ENCODE measurements around the gene ZNF629.

DNA sequence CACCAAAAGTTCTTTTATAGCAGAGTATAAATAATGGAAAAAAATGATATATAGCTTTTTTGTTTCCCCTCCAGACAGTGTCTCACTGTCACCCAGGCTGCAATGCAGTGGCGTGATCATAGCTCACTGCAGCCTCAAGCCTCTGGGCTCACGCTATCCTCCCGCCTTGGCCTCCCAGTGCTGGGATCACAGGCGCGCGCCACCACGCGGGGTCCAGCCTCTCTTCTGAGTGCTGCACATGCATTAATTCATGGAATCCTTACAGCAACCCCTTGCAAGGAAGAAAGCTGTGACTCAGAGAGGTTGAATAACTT lies 18.0 kb upstream of the ZNF629 start:
- TF ChIP-seq POLR2A (IDR thresholded peaks at IDR 0.05) = no peak
- TF ChIP-seq, protein P1, sequence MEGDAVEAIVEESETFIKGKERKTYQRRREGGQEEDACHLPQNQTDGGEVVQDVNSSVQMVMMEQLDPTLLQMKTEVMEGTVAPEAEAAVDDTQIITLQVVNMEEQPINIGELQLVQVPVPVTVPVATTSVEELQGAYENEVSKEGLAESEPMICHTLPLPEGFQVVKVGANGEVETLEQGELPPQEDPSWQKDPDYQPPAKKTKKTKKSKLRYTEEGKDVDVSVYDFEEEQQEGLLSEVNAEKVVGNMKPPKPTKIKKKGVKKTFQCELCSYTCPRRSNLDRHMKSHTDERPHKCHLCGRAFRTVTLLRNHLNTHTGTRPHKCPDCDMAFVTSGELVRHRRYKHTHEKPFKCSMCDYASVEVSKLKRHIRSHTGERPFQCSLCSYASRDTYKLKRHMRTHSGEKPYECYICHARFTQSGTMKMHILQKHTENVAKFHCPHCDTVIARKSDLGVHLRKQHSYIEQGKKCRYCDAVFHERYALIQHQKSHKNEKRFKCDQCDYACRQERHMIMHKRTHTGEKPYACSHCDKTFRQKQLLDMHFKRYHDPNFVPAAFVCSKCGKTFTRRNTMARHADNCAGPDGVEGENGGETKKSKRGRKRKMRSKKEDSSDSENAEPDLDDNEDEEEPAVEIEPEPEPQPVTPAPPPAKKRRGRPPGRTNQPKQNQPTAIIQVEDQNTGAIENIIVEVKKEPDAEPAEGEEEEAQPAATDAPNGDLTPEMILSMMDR (IDR thresholded peaks at IDR 0.05) = no peak

Measured in adrenal gland (tissue), 5 donors.